T-helper 2 cell (primary cell): ENCODE measurements around the gene OR2G2.

Experiments used
- DNase-seq, 5 experiments: peaks; one replicate each; pipeline versions ENCODE4 v3.0.0 to v3.0.0-alpha.2; 2012 to 2022
- total RNA-seq, 2 donors: gene quantifications; one replicate each; lab custom pipeline; 2026; lab: John Stamatoyannopoulos, UW

Gene OR2G2, protein sequence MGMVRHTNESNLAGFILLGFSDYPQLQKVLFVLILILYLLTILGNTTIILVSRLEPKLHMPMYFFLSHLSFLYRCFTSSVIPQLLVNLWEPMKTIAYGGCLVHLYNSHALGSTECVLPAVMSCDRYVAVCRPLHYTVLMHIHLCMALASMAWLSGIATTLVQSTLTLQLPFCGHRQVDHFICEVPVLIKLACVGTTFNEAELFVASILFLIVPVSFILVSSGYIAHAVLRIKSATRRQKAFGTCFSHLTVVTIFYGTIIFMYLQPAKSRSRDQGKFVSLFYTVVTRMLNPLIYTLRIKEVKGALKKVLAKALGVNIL
- total RNA-seq = 0 reads per million in 2 donors

GRCh38 chr1:247588060-247588459 lies at the start of gene OR2G2:
Gene OR2G2, plus strand, starts transcription at chr1:247588360. Its CDS starts 0 bp downstream, at chr1:247588360.
- DNase-seq = no peak

- no peak for DNase-seq
Measured at GRCh38 chr1:247538561-247538960, 49.6 kb upstream of the OR2G2 start.

DNA sequence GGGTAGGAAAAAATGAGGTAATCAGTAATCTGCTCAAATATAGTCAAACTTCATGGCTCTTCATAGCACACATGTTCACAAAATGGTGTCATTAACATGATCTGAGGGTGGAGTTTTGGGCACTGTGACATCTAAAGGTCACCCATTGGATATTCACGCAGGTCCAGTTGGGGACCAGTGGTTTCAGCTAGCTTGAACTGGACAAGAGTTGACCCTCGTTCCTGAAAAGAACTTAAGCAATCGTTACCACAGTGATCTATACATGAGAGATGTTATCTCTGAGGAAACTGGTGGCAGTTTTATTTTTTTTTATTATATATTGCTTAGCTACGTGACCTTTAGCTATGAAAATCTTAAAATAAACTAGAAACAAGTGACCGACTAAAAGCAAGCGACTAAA lies 48.9 kb upstream of the OR2G2 start:
- DNase-seq = no peak

DNA sequence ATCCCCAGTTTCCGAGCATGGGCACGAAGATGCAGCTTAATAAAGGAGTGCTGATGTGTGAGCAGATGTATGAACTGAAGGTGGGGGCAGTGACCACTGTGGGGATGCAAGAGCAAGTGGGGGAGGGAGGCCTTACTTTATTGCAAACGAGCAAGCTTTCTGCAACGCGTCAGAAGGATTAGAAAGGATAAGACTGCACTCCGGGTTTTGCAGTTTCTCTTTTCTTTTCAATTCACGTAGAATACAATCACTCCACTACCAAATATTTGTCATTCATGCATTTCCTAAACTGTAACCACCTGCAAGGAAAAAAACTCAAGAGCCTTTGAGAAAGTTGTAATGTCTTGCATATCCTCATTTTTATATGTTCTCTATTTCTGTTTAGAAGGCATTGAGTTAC lies 47.6 kb upstream of the OR2G2 start:
- DNase-seq = no peak

DNA sequence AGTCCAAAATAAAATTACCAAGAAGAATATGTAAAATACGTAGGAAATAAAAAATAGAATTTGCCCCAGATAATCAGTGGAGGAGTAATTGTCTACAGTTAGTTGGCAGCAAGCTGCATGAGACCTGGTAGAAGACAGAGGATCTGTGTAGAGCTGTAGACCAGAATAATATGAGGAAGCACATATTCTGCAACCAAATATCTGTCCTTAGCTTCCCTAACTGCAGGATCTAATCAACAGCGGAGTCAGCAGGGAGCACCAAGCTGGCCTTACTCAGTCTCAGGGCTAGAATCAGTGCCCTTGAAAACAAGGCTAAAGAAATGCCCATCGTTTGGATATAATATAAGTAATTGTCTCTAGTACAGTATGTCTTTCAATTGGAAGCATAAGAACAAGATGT lies 45.3 kb upstream of the OR2G2 start:
- DNase-seq = no peak

- no peak for DNase-seq
Measured at GRCh38 chr1:247548092-247548491, 40.1 kb upstream of the OR2G2 start.

- DNase-seq = peak in 1 of 5 experiments; percentile 2
Measured at GRCh38 chr1:247548769-247549182, 39.4 kb upstream of the OR2G2 start, which contains the start of gene GCSAML. Gene GCSAML, plus strand, starts transcription at chr1:247549134. Its CDS starts 58 bp downstream, at chr1:247549192.

DNA sequence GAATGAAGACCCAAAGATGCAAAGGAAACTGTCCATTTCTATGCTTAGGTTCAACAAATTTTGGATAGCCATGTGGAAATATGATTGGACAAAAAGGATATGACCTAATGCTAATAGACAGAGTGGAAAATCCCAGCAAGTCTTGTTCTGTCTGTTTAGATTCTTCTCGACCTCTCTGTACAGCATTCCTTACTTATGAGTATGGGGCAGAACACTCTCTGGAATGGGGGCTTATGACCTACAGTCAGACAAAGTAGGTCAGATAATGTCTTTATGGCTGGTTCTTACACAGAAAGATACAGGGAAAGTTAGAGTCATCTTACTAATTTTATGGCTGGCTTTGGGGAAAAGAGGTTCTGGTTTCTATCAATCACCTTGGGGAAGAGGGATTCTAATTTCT lies 36.4 kb upstream of the OR2G2 start:
- DNase-seq = no peak

- DNase-seq = no peak
Measured at GRCh38 chr1:247552231-247552630, 35.9 kb upstream of the OR2G2 start.

DNA sequence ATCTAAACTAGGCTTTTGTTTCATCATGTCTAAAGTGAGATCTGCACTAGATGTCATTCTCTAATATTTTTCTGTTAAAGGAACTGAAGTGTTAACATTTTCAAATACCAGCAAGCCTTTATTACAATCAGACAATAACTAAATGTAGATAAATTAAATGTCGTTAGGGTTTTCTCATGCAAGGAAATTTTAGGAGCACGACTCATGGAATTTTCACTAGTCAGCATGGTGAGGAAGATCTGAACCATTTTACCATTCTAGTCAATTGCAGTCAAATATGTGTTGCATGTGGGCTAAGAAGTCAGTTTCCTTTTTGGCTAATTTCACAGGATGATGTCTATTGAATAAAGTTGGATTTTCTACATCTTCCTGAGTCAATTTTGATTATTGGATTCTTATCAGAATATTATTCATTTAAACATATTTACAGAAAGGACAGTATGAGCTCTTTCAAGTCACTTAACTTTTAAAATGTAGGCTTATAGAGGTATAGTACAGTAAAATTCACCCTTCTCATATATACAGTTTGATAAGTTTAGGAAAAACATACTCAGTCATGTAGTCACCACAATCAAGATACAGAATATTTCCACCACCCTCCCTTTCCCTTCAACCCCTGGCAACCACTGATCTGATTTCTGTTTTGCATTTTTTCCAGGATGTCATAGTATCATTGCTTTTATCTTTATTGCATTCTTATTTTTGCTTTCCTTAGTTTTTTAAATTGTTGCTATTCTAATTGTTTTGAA lies 30.1 kb upstream of the OR2G2 start:
- no peak for DNase-seq

DNA sequence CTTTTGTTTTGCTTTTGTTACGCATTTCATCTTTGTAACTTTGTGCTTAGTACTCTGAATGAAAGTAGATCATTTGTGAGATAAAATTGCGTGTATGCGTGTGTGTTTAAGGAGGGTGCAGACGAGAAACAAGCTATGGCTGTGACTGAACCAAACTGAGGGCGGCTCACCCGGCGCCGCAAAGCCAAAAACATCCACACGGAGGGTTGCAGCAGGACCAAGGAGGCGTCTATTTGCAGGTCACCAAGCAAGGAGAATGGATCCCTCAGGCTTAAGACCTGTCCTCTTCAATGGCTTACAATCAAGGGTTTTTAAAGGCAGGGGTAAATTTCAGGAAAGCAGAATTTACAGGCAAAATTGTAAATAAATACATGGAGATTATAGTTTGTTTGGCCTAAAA lies 26.4 kb upstream of the OR2G2 start:
- no peak for DNase-seq

- no peak for DNase-seq
Measured at GRCh38 chr1:247562198-247562597, 26.0 kb upstream of the OR2G2 start.

GRCh38 chr1:247574236-247574635 lies 13.9 kb upstream of the OR2G2 start:
- no peak for DNase-seq

DNA sequence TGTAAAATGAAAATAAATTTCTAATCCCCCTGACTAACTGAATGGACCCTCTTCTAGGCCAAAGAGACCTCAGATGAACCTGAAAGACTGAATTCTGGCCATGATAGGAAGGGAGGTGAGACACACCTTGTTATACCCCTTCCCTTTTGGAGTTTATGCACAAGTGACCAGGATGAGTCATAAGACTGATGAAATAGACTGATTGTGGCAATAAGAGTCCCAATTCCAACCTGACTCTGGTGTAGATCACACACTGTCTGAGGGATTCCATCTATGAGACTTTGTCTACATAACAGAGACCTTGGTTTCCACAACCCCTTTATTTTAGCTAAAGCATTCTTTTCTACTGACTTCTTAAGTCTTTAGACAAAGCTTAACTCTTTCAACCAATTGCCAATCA lies 13.5 kb upstream of the OR2G2 start:
- no peak for DNase-seq

- peak in 1 of 5 experiments; percentile 9 for DNase-seq
Measured at GRCh38 chr1:247576514-247576913, 11.6 kb upstream of the OR2G2 start.

DNA sequence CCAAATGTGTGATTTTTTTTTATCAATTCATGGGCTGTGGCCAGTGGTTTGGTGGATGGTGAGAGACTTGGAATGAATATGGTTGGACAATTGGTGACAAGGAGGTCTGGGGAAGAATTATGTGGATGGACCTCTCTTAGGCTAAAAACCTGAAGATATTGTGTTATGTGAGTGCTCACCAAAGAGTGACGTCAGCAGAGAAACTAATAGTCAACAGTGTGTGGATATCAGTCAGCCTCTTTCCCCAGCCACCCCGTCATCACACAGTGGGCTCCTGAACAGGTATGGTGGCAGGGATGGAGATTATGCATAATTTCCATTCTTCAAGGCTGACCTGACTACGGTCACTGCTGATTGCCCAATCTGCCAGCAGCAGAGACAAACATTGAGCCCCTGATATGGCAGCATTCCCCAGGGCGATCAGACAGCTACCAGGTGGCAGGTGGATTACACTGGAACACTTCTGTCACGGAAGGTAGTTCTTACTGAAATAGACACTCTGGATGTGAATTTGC lies 9.2 kb upstream of the OR2G2 start:
- DNase-seq = no peak

DNA sequence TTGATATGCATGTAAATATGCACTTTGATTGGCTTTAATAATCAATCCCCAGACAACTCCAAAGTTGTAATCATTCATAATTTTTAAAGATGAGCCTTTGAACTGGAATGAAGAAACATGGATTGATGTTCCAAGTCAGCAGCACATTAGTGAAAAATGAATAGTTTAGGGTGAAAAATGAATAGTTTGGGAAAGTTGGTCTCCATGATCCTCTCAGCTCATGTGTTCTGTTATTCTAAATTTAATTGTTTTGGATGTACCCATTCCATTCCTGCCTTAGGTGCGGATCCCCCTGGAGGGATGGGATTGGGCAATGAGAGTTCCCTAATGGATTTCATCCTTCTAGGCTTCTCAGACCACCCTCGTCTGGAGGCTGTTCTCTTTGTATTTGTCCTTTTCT lies 17.1 kb downstream of the OR2G2 start, which contains the start of gene OR2G3:
OR2G3 (plus strand) TSS at position 301 of the 400 bp plus-strand sequence; CDS start at position 301, 0 bp downstream.
- DNase-seq = no peak

- DNase-seq = no peak
Measured at GRCh38 chr1:247613405-247613804, 25.2 kb downstream of the OR2G2 start.

DNA sequence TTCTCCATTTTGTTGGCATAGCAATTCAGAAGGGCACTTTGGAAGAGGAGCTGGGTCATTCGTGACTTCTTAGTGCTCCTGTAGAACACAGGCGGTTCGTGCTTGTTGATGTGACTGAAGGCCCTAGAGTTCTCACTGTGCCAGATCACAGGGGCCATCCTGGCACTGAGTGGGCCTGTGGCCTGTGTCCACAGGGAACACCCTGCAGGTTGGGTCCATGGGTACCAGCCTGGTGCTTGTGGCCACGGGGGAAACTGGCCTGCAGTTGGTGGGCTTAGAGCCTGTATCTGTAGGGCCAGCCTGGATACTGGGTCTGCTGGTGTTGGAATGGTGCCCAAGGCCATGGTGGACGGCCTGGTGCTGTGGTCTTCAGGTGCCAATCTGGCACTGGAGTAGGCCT lies 26.5 kb downstream of the OR2G2 start:
- no peak for DNase-seq

DNA sequence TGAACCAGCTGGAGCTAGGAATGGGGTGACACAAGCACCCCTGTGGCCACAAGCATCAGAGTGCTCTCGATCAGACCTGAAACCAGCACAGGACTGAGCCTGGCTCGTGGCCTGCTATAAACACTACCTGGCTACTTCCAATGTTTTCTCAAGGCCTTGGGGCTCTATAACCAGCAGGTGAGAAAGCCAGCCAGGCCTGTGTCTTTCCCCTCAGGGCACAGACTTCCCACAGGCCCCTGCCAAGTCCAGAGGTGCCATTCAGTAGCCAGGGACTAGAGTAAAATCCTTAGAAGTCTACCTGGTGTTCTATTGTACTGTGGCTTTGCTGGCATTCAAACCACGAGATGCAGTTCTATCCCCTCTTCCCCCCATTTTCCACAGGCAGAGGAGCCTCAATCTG lies 39.8 kb downstream of the OR2G2 start:
- no peak for DNase-seq

DNA sequence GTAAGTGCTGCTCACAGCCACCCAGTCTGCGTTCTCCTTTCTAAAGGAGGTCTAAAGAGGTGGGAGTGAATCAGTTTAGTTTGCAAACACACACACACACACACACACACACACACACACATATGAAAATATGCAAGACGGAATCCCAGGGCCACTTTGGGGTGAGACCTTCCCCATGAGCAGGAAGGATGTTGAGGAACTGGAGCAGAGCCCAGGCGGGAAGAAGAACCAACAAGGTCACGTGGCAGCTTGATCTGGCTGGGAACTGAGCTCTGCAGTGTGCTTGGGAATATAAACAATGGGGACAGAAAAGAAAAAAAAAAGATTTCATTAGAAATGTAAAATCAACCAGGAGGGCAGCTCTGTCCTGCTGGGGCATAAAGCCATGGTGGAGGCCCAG lies 49.9 kb downstream of the OR2G2 start:
- DNase-seq = no peak

- no peak for DNase-seq
Measured at GRCh38 chr1:247638781-247639180, 50.6 kb downstream of the OR2G2 start.
